NCI-H2029 treated with DMSO at 0.1 percent for 48 hours (cell line): ENCODE measurements around the gene SORBS1.

ENCODE experiments used
- DNase-seq: peaks from one replicate; lab custom pipeline; 2025; lab: John Stamatoyannopoulos, UW

SORBS1 gene

DNA sequence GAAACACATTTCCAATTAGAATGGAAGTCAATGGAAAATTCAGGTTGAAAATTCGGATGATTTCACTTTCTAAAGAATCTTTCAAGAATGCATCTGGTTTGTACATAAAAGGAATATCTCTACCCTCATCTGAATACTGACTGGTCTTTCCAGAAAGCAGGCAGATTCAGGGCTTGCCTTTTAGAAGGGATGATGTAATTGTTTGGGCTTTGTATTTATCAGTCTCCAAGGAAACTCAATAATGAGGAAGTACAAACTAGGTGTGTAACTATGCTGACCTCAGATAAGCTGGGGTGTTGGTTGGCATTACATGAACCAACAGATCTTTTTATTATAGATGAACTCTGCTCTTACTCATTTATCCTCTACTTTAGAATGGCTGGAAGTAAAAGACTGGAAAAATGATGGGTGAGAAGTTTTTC is 294.5 kb downstream of the SORBS1 start:
- DNase-seq, result peak; percentile 52

- no peak for DNase-seq
Observed at GRCh38 chr10:95265572-95265971, 295.6 kb downstream of the SORBS1 start.

GRCh38 chr10:95264227-95265051 is 296.7 kb downstream of the SORBS1 start:
- DNase-seq, result no peak

- no peak for DNase-seq
Observed at GRCh38 chr10:95263864-95264226, 297.3 kb downstream of the SORBS1 start.

DNA sequence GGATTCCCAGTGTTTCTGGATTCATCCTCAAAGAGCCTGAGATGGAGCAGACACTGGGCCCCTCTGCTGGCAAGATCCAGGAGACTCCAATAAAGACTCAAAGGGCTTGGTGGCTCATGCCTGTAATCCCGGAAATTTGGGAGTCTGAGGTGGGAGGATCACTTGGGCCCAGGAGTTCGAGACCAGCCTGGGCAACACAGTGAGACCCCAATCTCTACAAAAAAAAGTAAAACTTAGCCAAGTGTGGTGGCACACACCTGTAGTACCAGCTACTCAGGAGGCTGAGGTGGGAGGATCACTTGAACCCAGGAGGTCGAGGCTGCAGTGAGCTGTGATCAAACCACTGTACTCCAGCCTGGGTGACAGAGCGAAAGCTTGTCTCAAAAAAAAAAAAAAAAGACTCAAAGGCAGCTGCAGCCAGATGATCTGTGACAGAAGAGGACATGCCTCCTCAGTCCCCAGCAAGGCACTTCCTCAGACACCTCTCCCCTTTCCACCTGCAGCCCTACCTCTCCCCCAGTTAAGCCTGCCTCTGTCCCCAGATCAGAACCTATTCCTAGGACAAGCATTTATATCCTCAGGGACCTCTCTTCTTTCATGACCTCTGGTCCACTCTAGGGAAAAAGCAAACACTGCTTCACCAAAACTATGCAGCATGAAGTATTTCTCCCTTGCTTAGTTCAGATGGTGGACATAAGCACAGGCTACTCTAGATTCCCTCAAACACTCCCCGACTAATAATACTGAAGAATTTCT is 298.2 kb downstream of the SORBS1 start:
- DNase-seq, result no peak

- no peak for DNase-seq
Observed at GRCh38 chr10:95261926-95262325, 299.2 kb downstream of the SORBS1 start.
